Glutamatergic neuron (in vitro differentiated cells): ENCODE measurements around the gene GPX3. TPM values are rescaled to one million over a fixed set of nuclear protein-coding genes. Genes with fewer than 3 reads are reported as not detected.

ENCODE experiments used
- DNase-seq: peaks from one replicate; pipeline ENCODE4 v3.0.0; 2022
- H3K27ac Mint-ChIP-seq: one replicate; pipeline ENCODE4 v1.8.0; 2020; ENCODE audit warnings: mild to moderate bottlenecking, mixed read lengths, inconsistent platforms; ENCODE audit not compliant: unreplicated experiment
- H3K27me3 Mint-ChIP-seq: one replicate; pipeline ENCODE4 v1.8.0; 2020; ENCODE audit warnings: mild to moderate bottlenecking, moderate library complexity, mixed read lengths, inconsistent platforms; ENCODE audit not compliant: unreplicated experiment
- H3K36me3 Mint-ChIP-seq: one replicate; pipeline ENCODE4 v1.8.0; 2020; ENCODE audit warnings: mild to moderate bottlenecking, mixed read lengths, inconsistent platforms; ENCODE audit not compliant: unreplicated experiment
- H3K4me1 Mint-ChIP-seq: one replicate; pipeline ENCODE4 v1.8.0; 2020; ENCODE audit warnings: mild to moderate bottlenecking, low read depth, mixed read lengths, inconsistent platforms; ENCODE audit not compliant: unreplicated experiment
- H3K4me3 Mint-ChIP-seq: one replicate; pipeline ENCODE4 v1.8.0; 2020; ENCODE audit warnings: mild to moderate bottlenecking, mixed read lengths, inconsistent platforms; ENCODE audit not compliant: unreplicated experiment
- H3K9me3 Mint-ChIP-seq: one replicate; pipeline ENCODE4 v1.8.0; 2020; ENCODE audit warnings: mild to moderate bottlenecking, moderate library complexity, mixed read lengths, inconsistent platforms; ENCODE audit not compliant: unreplicated experiment
- CTCF ChIP-seq: fragments of 200-600 bp; sonication (generic); IDR thresholded peaks from one replicate; pipeline ENCODE4 v1.5.0; 2021; ENCODE audit not compliant: partially characterized antibody, unreplicated experiment
- total RNA-seq: library from RNA; stranded (reverse); fragmentation: NEBNext Ultra II Directional; extraction: Animal tissue kit (Norgen Biotek cat#: 25700); gene quantifications from one replicate; pipeline ENCODE4 v1.2.1, GENCODE V29; 2021; ENCODE audit not compliant: unreplicated experiment

The GPX3 gene
- total RNA-seq, 1 donor from 2014 or later, result 20.4 TPM

DNA sequence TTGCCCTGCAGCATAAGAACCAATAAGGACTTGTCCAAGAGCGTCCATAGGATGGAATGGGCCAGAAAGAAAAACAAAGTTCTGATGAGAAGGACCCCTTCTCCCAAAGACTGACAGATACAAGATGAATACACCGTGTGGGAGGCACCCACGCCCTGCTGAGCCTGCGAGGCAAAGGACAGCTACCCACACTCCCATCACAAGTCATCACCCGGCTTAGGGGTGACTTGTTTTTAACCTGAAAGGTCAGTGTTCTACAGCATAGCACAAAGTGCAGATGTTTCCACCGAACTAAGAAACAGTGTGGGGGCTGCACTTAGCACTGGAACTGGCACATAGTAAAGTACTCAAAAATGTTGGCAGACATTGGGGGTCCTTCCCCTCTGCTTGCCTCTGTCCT lies 46.5 kb downstream of the GPX3 start:
- TF ChIP-seq CTCF, result no peak
- no peak overlapping the region for H3K27ac Mint-ChIP-seq
- H3K27me3 Mint-ChIP-seq, result peaks cover 8% of the 10 kb centered on the region
- peaks cover 6% of the 10 kb centered on the region for H3K4me1 Mint-ChIP-seq
- no peak overlapping the region for H3K4me3 Mint-ChIP-seq
- peaks cover 2% of the 10 kb centered on the region for H3K9me3 Mint-ChIP-seq
- H3K36me3 Mint-ChIP-seq, result peaks cover 3% of the 10 kb centered on the region
- DNase-seq, result no peak

- peak overlapping the region; percentile 46 for H3K4me3 Mint-ChIP-seq
- peaks cover 6% of the 10 kb centered on the region for H3K4me1 Mint-ChIP-seq
- TF ChIP-seq CTCF, result no peak
- H3K9me3 Mint-ChIP-seq, result peaks cover 2% of the 10 kb centered on the region
- H3K27ac Mint-ChIP-seq, result peak overlapping the region; percentile 38
- H3K36me3 Mint-ChIP-seq, result peaks cover 3% of the 10 kb centered on the region
- peaks cover 8% of the 10 kb centered on the region for H3K27me3 Mint-ChIP-seq
- DNase-seq, result no peak
These were observed 47.4 kb downstream of the GPX3 start for GRCh38 chr5:151067632-151068432.

GRCh38 chr5:151068433-151069197 lies 48.2 kb downstream of the GPX3 start:
- H3K9me3 Mint-ChIP-seq, result peaks cover 2% of the 10 kb centered on the region
- DNase-seq, result no peak
- peaks cover 3% of the 10 kb centered on the region for H3K36me3 Mint-ChIP-seq
- H3K4me1 Mint-ChIP-seq, result peaks cover 6% of the 10 kb centered on the region
- H3K27me3 Mint-ChIP-seq, result peaks cover 6% of the 10 kb centered on the region
- no peak overlapping the region for H3K4me3 Mint-ChIP-seq
- no peak overlapping the region for H3K27ac Mint-ChIP-seq
- TF ChIP-seq CTCF, result no peak

GRCh38 chr5:151070449-151070848 lies 50.1 kb downstream of the GPX3 start:
- DNase-seq, result no peak
- Mint-ChIP-seq H3K27me3 (peaks cover 2% of the 10 kb centered on the region), H3K4me3 (no peak overlapping the region), H3K27ac (no peak overlapping the region), H3K4me1 (peaks cover 6% of the 10 kb centered on the region), H3K9me3 (peaks cover 2% of the 10 kb centered on the region), H3K36me3 (peaks cover 3% of the 10 kb centered on the region)
- no peak for TF ChIP-seq CTCF

DNA sequence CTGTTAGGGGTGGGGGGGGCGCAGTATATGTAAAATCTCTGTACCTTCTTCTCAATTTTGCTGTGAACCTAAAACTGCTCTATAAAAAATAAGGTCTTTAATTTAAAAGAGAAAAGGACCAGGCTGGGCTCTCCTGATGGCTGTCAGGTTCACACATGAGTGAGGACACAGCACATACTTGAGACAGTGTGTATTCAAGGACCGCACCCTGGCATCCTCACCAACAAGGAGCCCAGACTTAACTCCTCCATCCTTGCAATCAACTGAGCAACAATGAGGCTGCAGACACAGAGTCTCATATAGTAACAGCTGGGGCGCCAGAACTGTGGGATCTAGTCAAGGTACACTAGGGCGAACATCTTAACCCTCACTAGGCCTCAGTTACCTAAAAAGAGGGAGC lies 50.6 kb downstream of the GPX3 start:
- H3K36me3 Mint-ChIP-seq, result no peaks in the 10 kb centered on the region
- no peak overlapping the region for H3K27ac Mint-ChIP-seq
- peaks cover 5% of the 10 kb centered on the region for H3K4me1 Mint-ChIP-seq
- peaks cover 2% of the 10 kb centered on the region for H3K27me3 Mint-ChIP-seq
- TF ChIP-seq CTCF, result no peak
- H3K9me3 Mint-ChIP-seq, result no peaks in the 10 kb centered on the region
- no peak overlapping the region for H3K4me3 Mint-ChIP-seq
- no peak for DNase-seq
